GM12892 (cell line): ENCODE results near the gene PRPSAP2.

Source experiments
- POLR2A ChIP-seq: IDR thresholded peaks from 2 replicates; pipeline ENCODE4 v1.6.1; 2011; ENCODE audit warnings: low read depth, low read length, control low read depth
- POLR2AphosphoS5 ChIP-seq: IDR thresholded peaks from 2 replicates; pipeline ENCODE4 v1.6.1; 2011; ENCODE audit warnings: low read depth, low read length, control low read depth
- TAF1 ChIP-seq: IDR thresholded peaks from 2 replicates; pipeline ENCODE4 v1.6.1; 2011; ENCODE audit warnings: low read depth, mild to moderate bottlenecking, control low read depth, low read length, borderline replicate concordance

GRCh38 chr17:18917506-18918032 lies 59.6 kb downstream of the PRPSAP2 start:
- TF ChIP-seq POLR2AphosphoS5 (no peak), POLR2A (no peak), TAF1 (no peak)
